ENCODE results near the gene ARX. TPM values are rescaled to one million over a fixed set of nuclear protein-coding genes. Genes with fewer than 3 reads are reported as not detected.
A peak's percentile ranks its signal among the peaks of the same experiment; 100 is the strongest.

Gene ARX
- polyA plus RNA-seq, 1 donor from 2014 or later: 42.8 TPM

GRCh38 chrX:25049357-25049756, 33.6 kb upstream of the ARX start:
- H2AFZ ChIP-seq (ENCODE audit: low read depth, low read length): no peak overlapping the region

GRCh38 chrX:25048178-25048577, 32.4 kb upstream of the ARX start:
- TF ChIP-seq EP300 (conservative IDR thresholded peaks at IDR 0.05; ENCODE audit: poor library complexity, severe bottlenecking) (no peak), POLR2AphosphoS5 (IDR thresholded peaks at IDR 0.05) (no peak), MXI1 (conservative IDR thresholded peaks at IDR 0.05; ENCODE audit: poor library complexity, severe bottlenecking) (no peak), CTCF (IDR thresholded peaks at IDR 0.05; ENCODE audit: poor library complexity, severe bottlenecking) (no peak), REST (IDR thresholded peaks at IDR 0.05; ENCODE audit: borderline replicate concordance) (no peak), EZH2 (IDR thresholded peaks at IDR 0.05; ENCODE audit: borderline replicate concordance, insufficient read depth, low read length, poor library complexity, severe bottlenecking) (no peak), RAD21 (conservative IDR thresholded peaks at IDR 0.05) (no peak), SMC3 (conservative IDR thresholded peaks at IDR 0.05; ENCODE audit: poor library complexity) (no peak), TAF1 (IDR thresholded peaks at IDR 0.05; ENCODE audit: low read depth) (no peak)
- Histone ChIP-seq H3K79me2 (replicated peaks; ENCODE audit: insufficient read depth, low read length) (no peaks in the 10 kb centered on the region), H3K27ac (ENCODE audit: low read length) (peak overlapping the region; percentile 8), H3K4me3 (ENCODE audit: low read length) (no peak overlapping the region), H3K9me2 (ENCODE audit: insufficient read depth, low read length) (no peaks in the 10 kb centered on the region), H3F3A (ENCODE audit: insufficient read depth, low read length, poor library complexity, severe bottlenecking) (no peaks in the 10 kb centered on the region), H4K20me1 (ENCODE audit: insufficient read depth) (no peaks in the 10 kb centered on the region), H3K9me3 (ENCODE audit: low read length) (no peaks in the 10 kb centered on the region), H3K36me3 (ENCODE audit: insufficient read depth, low read length) (no peaks in the 10 kb centered on the region), H3K27me3 (ENCODE audit: insufficient read depth, low read depth, low read length) (no peaks in the 10 kb centered on the region), H2AFZ (ENCODE audit: low read depth, low read length) (no peak overlapping the region), H3K4me2 (ENCODE audit: low read length) (no peak overlapping the region), H3K9ac (ENCODE audit: low read length) (no peak overlapping the region)

More at GRCh38 chrX:25049357-25049756, 33.6 kb upstream of the ARX start:
- Histone ChIP-seq H3K9me2 (ENCODE audit: insufficient read depth, low read length) (no peaks in the 10 kb centered on the region), H4K20me1 (ENCODE audit: insufficient read depth) (no peaks in the 10 kb centered on the region), H3K4me3 (ENCODE audit: low read length) (no peak overlapping the region), H3F3A (ENCODE audit: insufficient read depth, low read length, poor library complexity, severe bottlenecking) (no peaks in the 10 kb centered on the region), H3K9ac (ENCODE audit: low read length) (no peak overlapping the region), H3K27ac (ENCODE audit: low read length) (no peak overlapping the region), H3K9me3 (ENCODE audit: low read length) (no peaks in the 10 kb centered on the region), H3K27me3 (ENCODE audit: insufficient read depth, low read depth, low read length) (no peaks in the 10 kb centered on the region), H3K4me2 (ENCODE audit: low read length) (no peak overlapping the region), H3K36me3 (ENCODE audit: insufficient read depth, low read length) (no peaks in the 10 kb centered on the region), H3K79me2 (replicated peaks; ENCODE audit: insufficient read depth, low read length) (no peaks in the 10 kb centered on the region)
- TF ChIP-seq SMC3 (conservative IDR thresholded peaks at IDR 0.05; ENCODE audit: poor library complexity): no peak
- TF ChIP-seq CTCF (IDR thresholded peaks at IDR 0.05; ENCODE audit: poor library complexity, severe bottlenecking): no peak

All from neural cell (in vitro differentiated cells).